ENCODE measurements around the gene EIF4G3. TPM values are rescaled to one million over a fixed set of nuclear protein-coding genes. Genes with fewer than 3 reads are reported as not detected.

The EIF4G3 gene
- total RNA-seq, 1 experiment from 2014 or later, result 87.6 TPM

DNA sequence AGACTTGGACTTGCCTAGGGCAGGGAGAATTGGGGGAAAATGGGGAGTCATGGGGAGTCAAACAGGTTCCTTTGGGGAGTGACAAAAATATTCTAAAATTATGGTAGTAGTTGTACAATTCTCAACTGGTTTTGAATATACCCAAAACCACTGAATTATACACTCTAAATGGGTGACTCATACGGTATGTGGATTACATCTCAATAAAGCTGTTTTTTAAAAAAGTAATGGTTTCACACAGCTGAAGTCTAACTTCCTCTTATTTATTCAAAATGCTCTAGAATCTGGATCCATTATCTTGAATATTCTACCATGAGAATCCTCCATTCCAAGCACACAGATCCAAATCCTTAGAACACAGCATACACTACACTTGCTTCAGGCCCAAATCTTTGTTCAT, 11.1 kb downstream of the EIF4G3 start:
- Mint-ChIP-seq H3K27ac (ENCODE audit: low read depth, unreplicated experiment) (peak overlapping the region; percentile 28), H3K9me3 (ENCODE audit: unreplicated experiment) (no peaks in the 10 kb centered on the region), H3K36me3 (ENCODE audit: insufficient read depth, unreplicated experiment) (peaks cover 68% of the 10 kb centered on the region), H3K4me3 (ENCODE audit: unreplicated experiment) (no peak overlapping the region), H3K4me1 (ENCODE audit: insufficient read depth, unreplicated experiment) (peaks cover 11% of the 10 kb centered on the region), H3K27me3 (ENCODE audit: insufficient read depth, unreplicated experiment) (no peaks in the 10 kb centered on the region)
- POLR2A ChIA-PET, result interaction anchor here (0.8 to 1.4 kb wide), 4 partner anchors 9 to 272 kb away, joined by 3 to 7 read pairs (median 6); no protein-coding TSS in a partner anchor
- intact Hi-C loops (cut with micrococcal nuclease), result no loop called here
- TF ChIP-seq, protein P1, sequence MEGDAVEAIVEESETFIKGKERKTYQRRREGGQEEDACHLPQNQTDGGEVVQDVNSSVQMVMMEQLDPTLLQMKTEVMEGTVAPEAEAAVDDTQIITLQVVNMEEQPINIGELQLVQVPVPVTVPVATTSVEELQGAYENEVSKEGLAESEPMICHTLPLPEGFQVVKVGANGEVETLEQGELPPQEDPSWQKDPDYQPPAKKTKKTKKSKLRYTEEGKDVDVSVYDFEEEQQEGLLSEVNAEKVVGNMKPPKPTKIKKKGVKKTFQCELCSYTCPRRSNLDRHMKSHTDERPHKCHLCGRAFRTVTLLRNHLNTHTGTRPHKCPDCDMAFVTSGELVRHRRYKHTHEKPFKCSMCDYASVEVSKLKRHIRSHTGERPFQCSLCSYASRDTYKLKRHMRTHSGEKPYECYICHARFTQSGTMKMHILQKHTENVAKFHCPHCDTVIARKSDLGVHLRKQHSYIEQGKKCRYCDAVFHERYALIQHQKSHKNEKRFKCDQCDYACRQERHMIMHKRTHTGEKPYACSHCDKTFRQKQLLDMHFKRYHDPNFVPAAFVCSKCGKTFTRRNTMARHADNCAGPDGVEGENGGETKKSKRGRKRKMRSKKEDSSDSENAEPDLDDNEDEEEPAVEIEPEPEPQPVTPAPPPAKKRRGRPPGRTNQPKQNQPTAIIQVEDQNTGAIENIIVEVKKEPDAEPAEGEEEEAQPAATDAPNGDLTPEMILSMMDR (IDR thresholded peaks at IDR 0.05; ENCODE audit: unreplicated experiment), result no peak
- BruUV-seq (replicated peaks), result no TSS peak
- no peak for DNase-seq (ENCODE audit: unreplicated experiment)
- CTCF ChIA-PET, result interaction anchor here (0.7 to 0.9 kb wide), 2 partner anchors 13 to 283 kb away, joined by 3 read pairs; no protein-coding TSS in a partner anchor

- H3K4me3 Mint-ChIP-seq (ENCODE audit: unreplicated experiment), result no peak overlapping the region
- H3K9me3 Mint-ChIP-seq (ENCODE audit: unreplicated experiment), result no peaks in the 10 kb centered on the region
- peak; percentile 78 for DNase-seq (ENCODE audit: unreplicated experiment)
- no peaks in the 10 kb centered on the region for H3K27me3 Mint-ChIP-seq (ENCODE audit: insufficient read depth, unreplicated experiment)
- H3K36me3 Mint-ChIP-seq (ENCODE audit: insufficient read depth, unreplicated experiment), result peaks cover 68% of the 10 kb centered on the region
- TF ChIP-seq, protein P1 (IDR thresholded peaks at IDR 0.05; ENCODE audit: unreplicated experiment), result no peak
- intact Hi-C loops (cut with micrococcal nuclease), result no loop called here
- H3K4me1 Mint-ChIP-seq (ENCODE audit: insufficient read depth, unreplicated experiment), result peaks cover 16% of the 10 kb centered on the region
- ChIA-PET POLR2A (interaction anchor here (0.8 to 1.4 kb wide), 4 partner anchors 10 to 272 kb away, joined by 3 to 7 read pairs (median 6); no protein-coding TSS in a partner anchor), CTCF (no interaction called here)
- no TSS peak for BruUV-seq (replicated peaks)
- peak overlapping the region; percentile 28 for H3K27ac Mint-ChIP-seq (ENCODE audit: low read depth, unreplicated experiment)
Measured at GRCh38 chr1:21165076-21165475, 11.6 kb downstream of the EIF4G3 start.

- intact Hi-C loops (cut with micrococcal nuclease), result no loop called here
- H3K4me1 Mint-ChIP-seq (ENCODE audit: insufficient read depth, unreplicated experiment), result peaks cover 16% of the 10 kb centered on the region
- H3K36me3 Mint-ChIP-seq (ENCODE audit: insufficient read depth, unreplicated experiment), result peaks cover 68% of the 10 kb centered on the region
- no peaks in the 10 kb centered on the region for H3K9me3 Mint-ChIP-seq (ENCODE audit: unreplicated experiment)
- DNase-seq (ENCODE audit: unreplicated experiment), result no peak
- H3K27ac Mint-ChIP-seq (ENCODE audit: low read depth, unreplicated experiment), result no peak overlapping the region
- POLR2A ChIA-PET, result interaction anchor here (0.6 to 3.6 kb wide), 3 partner anchors 10 to 74 kb away, joined by 3 to 23 read pairs (median 6); no protein-coding TSS in a partner anchor
- TF ChIP-seq, protein P1 (IDR thresholded peaks at IDR 0.05; ENCODE audit: unreplicated experiment), result no peak
- H3K4me3 Mint-ChIP-seq (ENCODE audit: unreplicated experiment), result no peak overlapping the region
- BruUV-seq (replicated peaks), result no TSS peak
- CTCF ChIA-PET, result no interaction called here
- H3K27me3 Mint-ChIP-seq (ENCODE audit: insufficient read depth, unreplicated experiment), result no peaks in the 10 kb centered on the region
Measured at GRCh38 chr1:21164266-21164665, 12.4 kb downstream of the EIF4G3 start.

GRCh38 chr1:21162740-21163464, 13.8 kb downstream of the EIF4G3 start:
- CTCF ChIA-PET, result no interaction called here
- POLR2A ChIA-PET, result interaction anchor here (1.3 to 3.6 kb wide), 4 partner anchors 9 to 15 kb away, joined by 3 to 23 read pairs (median 7); no protein-coding TSS in a partner anchor
- H3K27ac Mint-ChIP-seq (ENCODE audit: low read depth, unreplicated experiment), result peak overlapping the region; percentile 19

More at GRCh38 chr1:21162740-21163464, 13.8 kb downstream of the EIF4G3 start:
- DNase-seq (ENCODE audit: unreplicated experiment), result no peak
- Mint-ChIP-seq H3K27me3 (ENCODE audit: insufficient read depth, unreplicated experiment) (no peaks in the 10 kb centered on the region), H3K9me3 (ENCODE audit: unreplicated experiment) (no peaks in the 10 kb centered on the region), H3K4me3 (ENCODE audit: unreplicated experiment) (no peak overlapping the region), H3K36me3 (ENCODE audit: insufficient read depth, unreplicated experiment) (peaks cover 58% of the 10 kb centered on the region), H3K4me1 (ENCODE audit: insufficient read depth, unreplicated experiment) (peaks cover 21% of the 10 kb centered on the region)
- TF ChIP-seq, protein P1 (IDR thresholded peaks at IDR 0.05; ENCODE audit: unreplicated experiment), result no peak
- intact Hi-C loops (cut with micrococcal nuclease), result no loop called here
- no TSS peak for BruUV-seq (replicated peaks)

Measured in MCF 10A (cell line).